GM12878 (cell line): ENCODE measurements around the gene TRAFD1. TPM values are rescaled to one million over a fixed set of nuclear protein-coding genes. Genes with fewer than 3 reads are reported as not detected.
A peak's percentile ranks its signal among the peaks of the same experiment; 100 is the strongest.

Source experiments
- ATAC-seq: fragments of 200-7000 bp; cut with Tn5 transposase; 3 replicates; pipeline ENCODE4 v1.9.1; 2020; ENCODE audit warnings: mild to moderate bottlenecking, moderate library complexity
- BruUV-seq: library from RNA; stranded (reverse); fragments of 400-500 nt; replicated peaks from 2 replicates; lab custom pipeline; 2021; lab: Mats Ljungman, UMichigan
- CTCF ChIA-PET: fragments of 300-600 bp; sonication (Branson Sonifier 250); formaldehyde crosslinking; extraction: SDS; loops from one replicate; lab custom pipeline; 2021; ENCODE audit warnings: inconsistent platforms; lab: Yijun Ruan, JAX
- POLR2A ChIA-PET: fragments of 350-600 bp; formaldehyde crosslinking; extraction: SDS; loops from one replicate; lab custom pipeline; 2021; ENCODE audit warnings: inconsistent platforms; lab: Charles Lee
- RAD21 ChIA-PET: fragments of 300-600 bp; sonication (Branson Sonifier 250); formaldehyde crosslinking; loops from one replicate; lab custom pipeline; 2023; ENCODE audit warnings: antibody characterized with exemption; ENCODE audit not compliant: unreplicated experiment; lab: Charles Lee
- SMC1A ChIA-PET: fragments of 300-600 bp; sonication (Branson Sonifier 250); formaldehyde crosslinking; loops from one replicate; lab custom pipeline; 2023; ENCODE audit not compliant: unreplicated experiment, uncharacterized antibody; lab: Charles Lee
- DNase-seq: peaks from one replicate; pipeline ENCODE4 v3.0.0-alpha.2; 2011; ENCODE audit warnings: low read depth, low spot score
- FAIRE-seq: peaks from 3 replicates; lab custom pipeline; 2011; peaks lifted over from hg19 to GRCh38; lab: Jason Lieb, UNC
- H2AFZ ChIP-seq: 2 replicates; pipeline ENCODE4 v1.6.0; 2011; ENCODE audit warnings: low read depth, low read length, control low read depth; ENCODE audit not compliant: control insufficient read depth
- H3K27ac ChIP-seq: 2 replicates; pipeline ENCODE4 v1.5.1; 2011; ENCODE audit warnings: control low read depth; ENCODE audit not compliant: control insufficient read depth, insufficient read depth
- H3K27me3 ChIP-seq, 2 experiments: replicated peaks in 1 of 2; 2 replicates each; pipeline versions ENCODE4 v1.6.0 to v1.6.1; 2011; ENCODE audit warnings: low read length in 1 of 2; ENCODE audit not compliant: control insufficient read depth in 2 of 2, insufficient read depth in 2 of 2
- H3K36me3 ChIP-seq, 2 experiments: 2 replicates each; pipeline ENCODE4 v1.5.1; 2011; ENCODE audit warnings: low read length in 1 of 2; ENCODE audit not compliant: control insufficient read depth in 2 of 2, insufficient read depth in 2 of 2
- H3K4me1 ChIP-seq: 2 replicates; pipeline ENCODE4 v1.6.1; 2011; ENCODE audit warnings: mild to moderate bottlenecking, low read length, moderate library complexity, mixed read lengths; ENCODE audit not compliant: control insufficient read depth, insufficient read depth
- H3K4me2 ChIP-seq: 2 replicates; pipeline ENCODE4 v1.6.0; 2011; ENCODE audit warnings: control low read depth; ENCODE audit not compliant: control insufficient read depth, insufficient read depth
- H3K4me3 ChIP-seq: fragments of 200-600 bp; sonication (generic); 2 replicates; pipeline ENCODE4 v1.5.1; 2016
- H3K79me2 ChIP-seq: 2 replicates; pipeline ENCODE4 v1.6.0; 2011; ENCODE audit warnings: low read length; ENCODE audit not compliant: control insufficient read depth, insufficient read depth
- H3K9ac ChIP-seq: 2 replicates; pipeline ENCODE4 v1.8.0; 2011; ENCODE audit warnings: low read length, control low read depth, mixed read lengths; ENCODE audit not compliant: control insufficient read depth, insufficient read depth
- H3K9me3 ChIP-seq: replicated peaks from 3 replicates; pipeline ENCODE4 v1.5.1; 2011; ENCODE audit warnings: mild to moderate bottlenecking, low read length; ENCODE audit not compliant: control insufficient read depth, insufficient read depth
- H4K20me1 ChIP-seq: 2 replicates; pipeline ENCODE4 v1.6.0; 2011; ENCODE audit not compliant: control insufficient read depth, insufficient read depth
- CUX1 ChIP-seq: IDR thresholded peaks from 2 replicates; pipeline ENCODE4 v1.6.1; 2012; ENCODE audit warnings: improper control_type of control experiment, low read depth, low read length; ENCODE audit not compliant: insufficient replicate concordance
- FOS ChIP-seq: IDR thresholded peaks from 3 replicates; pipeline ENCODE4 v1.6.1; 2011; ENCODE audit warnings: borderline replicate concordance; ENCODE audit not compliant: insufficient read length; ENCODE audit errors: extremely low read depth
- RUNX3 ChIP-seq: IDR thresholded peaks from 2 replicates; pipeline ENCODE4 v1.6.1; 2012; ENCODE audit warnings: low read length, inconsistent platforms
- TCF12 ChIP-seq: IDR thresholded peaks from 2 replicates; pipeline ENCODE4 v1.6.1; 2011; ENCODE audit warnings: low read depth, mild to moderate bottlenecking, low read length
- YY1 ChIP-seq: IDR thresholded peaks from 2 replicates; pipeline ENCODE4 v1.6.1; 2011; ENCODE audit warnings: low read depth, mild to moderate bottlenecking, low read length
- ZBTB33 ChIP-seq: fragments of 450-650 bp; IDR thresholded peaks from 2 replicates; pipeline ENCODE4 v1.6.1; 2017; ENCODE audit warnings: mild to moderate bottlenecking
- WGBS: methylation state at CpG from one replicate; pipeline ENCODE4 v1.1.6; 2016; ENCODE audit warnings: low lambda C conversion rate; ENCODE audit not compliant: insufficient replicate concordance, insufficient coverage; ENCODE audit errors: missing lambda C conversion rate; 5-methylcytosine and 5-hydroxymethylcytosine counted together
- in situ Hi-C: fragments of 300-500 bp; cut with MboI; formaldehyde crosslinking; loops from 9 replicates; pipeline ENCODE4 v1.14.3; 2018; ENCODE audit warnings: mixed read lengths
- intact Hi-C: fragments of 100-400 bp; cut with micrococcal nuclease; formaldehyde crosslinking; loops from one replicate; pipeline ENCODE4 v1.14.2; 2022; ENCODE audit not compliant: unreplicated experiment
- polyA plus RNA-seq, 11 experiments: library from polyadenylated mRNA; depleted of rRNA in 4 of 11; unstranded in 6 of 11; stranded (reverse) in 5 of 11; fragments of >200 nt; fragmentation: Nextera tagmentation in 4 of 11; fragmentation: Illumina TruSeq in 1 of 11; extraction: Ambion mirVana in 4 of 11; extraction: Trizol in 1 of 11; gene quantifications; 1 replicate in 1 of 11; 2 replicates in 10 of 11; pipeline versions ENCODE4 v1.2.1 to v1.2.3, GENCODE V29; 2011 to 2016; ENCODE audit warnings: inconsistent platforms in 2 of 11, missing spikeins in 2 of 11, low read depth in 1 of 11
- total RNA-seq, 4 experiments: library from RNA; depleted of rRNA in 3 of 4; stranded (reverse); fragments of >200 nt in 3 of 4; fragmentation: Illumina TruSeq in 1 of 4; extraction: Trizol in 1 of 4; gene quantifications; 2 replicates each; pipeline versions ENCODE4 v1.2.1 to v1.2.3, GENCODE V29; 2013 to 2021

TRAFD1 gene
- total and polyA plus RNA-seq, 10 of the 15 experiments (the other 5 are each of a cell fraction or from before 2014, with no cell fraction given): 37.2 to 55.5 (median 46.2) TPM

- POLR2A ChIA-PET: interaction anchor here (0.7 to 1.3 kb wide), 3 partner anchors 9 to 120 kb away, joined by 3 to 4 read pairs (median 3); no protein-coding TSS in a partner anchor
- TSS peak; percentile 31 for BruUV-seq
- 93% methylated on average over 7 of the region's 7 CpGs for WGBS
- peak overlapping the region; percentile 73; the same call in 1 of the 2 replicates for H3K27ac ChIP-seq
- 0 out of 2 replicates have a peak overlapping the region, but pooled peaks have one; percentile 1 for H3K4me3 ChIP-seq
- no peaks in the 10 kb centered on the region for H3K9me3 ChIP-seq
- peaks cover 10 to 24% of the 10 kb centered on the region in 2 experiments; a peak in 3 of 4 replicates for H3K36me3 ChIP-seq
- no peak for DNase-seq
- no peaks in the 10 kb centered on the region for H3K27me3 ChIP-seq
- ATAC-seq: peak; percentile 27
- peaks cover 17% of the 10 kb centered on the region for H3K4me1 ChIP-seq
- H2AFZ ChIP-seq: no peak overlapping the region
- peak; percentile 7 for FAIRE-seq
- H4K20me1 ChIP-seq: no peaks in the 10 kb centered on the region
- no peak overlapping the region for H3K4me2 ChIP-seq
- in situ Hi-C loops (no loop called here), intact Hi-C loops (loop anchor here (2.0 kb wide), 1 partner anchor 30 kb away; no protein-coding TSS in a partner anchor)
- CTCF ChIA-PET: interaction anchor here (0.6 to 2.4 kb wide), 4 partner anchors 15 to 201 kb away, joined by 3 to 8 read pairs (median 4); no protein-coding TSS in a partner anchor
- H3K9ac ChIP-seq: no peak overlapping the region
- SMC1A ChIA-PET: interaction anchor here (0.5 to 1.6 kb wide), 3 partner anchors 205 to 258 kb away, joined by 3 read pairs; no protein-coding TSS in a partner anchor
- no peaks in the 10 kb centered on the region for H3K79me2 ChIP-seq
- TF ChIP-seq FOS (no peak), ZBTB33 (peak; percentile 78; the same call in 1 of the 2 replicates), RUNX3 (0 out of 2 replicates have a peak, but pooled peaks have one; percentile 4), CUX1 (no peak), YY1 (no peak), TCF12 (peak; percentile 74)
- RAD21 ChIA-PET: no interaction called here
Measured at GRCh38 chr12:112182499-112182898, 57.1 kb downstream of the TRAFD1 start.
